Measurements from ENCODE around the gene TSHZ3.
A peak's percentile ranks its signal among the peaks of the same experiment; 100 is the strongest.

Gene TSHZ3

DNA sequence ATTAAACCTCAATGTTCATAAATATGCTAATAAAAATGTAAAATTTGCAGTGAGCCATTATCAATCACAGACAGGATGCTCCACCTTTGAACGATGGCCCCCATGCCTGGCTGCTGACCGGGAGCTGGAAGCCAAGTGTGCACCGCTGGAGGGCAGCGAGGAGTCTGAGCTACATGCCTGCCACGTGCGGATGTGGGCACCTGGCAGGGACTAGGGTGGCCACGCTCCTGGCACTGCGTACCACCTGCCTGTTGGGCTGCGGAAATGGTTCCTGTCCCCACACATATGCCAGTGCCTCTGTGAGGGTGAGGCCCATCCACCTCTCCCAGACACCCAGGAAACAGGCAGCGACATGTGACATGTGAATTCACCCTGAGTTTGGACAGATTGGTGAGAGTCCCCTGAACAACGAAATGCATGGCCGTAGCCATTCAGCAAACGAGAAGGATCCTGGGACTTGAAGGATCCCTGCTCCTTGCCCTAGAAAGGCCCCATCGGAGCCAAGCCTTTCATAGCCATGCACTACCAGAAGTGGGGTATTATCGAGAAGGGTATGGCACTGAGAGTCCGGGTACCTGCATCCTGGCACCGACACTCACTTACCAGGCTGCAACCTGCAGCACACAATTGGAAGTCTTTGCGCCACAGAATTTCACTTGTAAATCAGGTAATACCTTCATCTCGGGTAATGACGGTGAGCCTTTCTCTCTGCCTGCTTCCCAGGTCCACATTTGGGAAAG lies 35.8 kb downstream of the TSHZ3 start:
- no peak for DNase-seq

DNA sequence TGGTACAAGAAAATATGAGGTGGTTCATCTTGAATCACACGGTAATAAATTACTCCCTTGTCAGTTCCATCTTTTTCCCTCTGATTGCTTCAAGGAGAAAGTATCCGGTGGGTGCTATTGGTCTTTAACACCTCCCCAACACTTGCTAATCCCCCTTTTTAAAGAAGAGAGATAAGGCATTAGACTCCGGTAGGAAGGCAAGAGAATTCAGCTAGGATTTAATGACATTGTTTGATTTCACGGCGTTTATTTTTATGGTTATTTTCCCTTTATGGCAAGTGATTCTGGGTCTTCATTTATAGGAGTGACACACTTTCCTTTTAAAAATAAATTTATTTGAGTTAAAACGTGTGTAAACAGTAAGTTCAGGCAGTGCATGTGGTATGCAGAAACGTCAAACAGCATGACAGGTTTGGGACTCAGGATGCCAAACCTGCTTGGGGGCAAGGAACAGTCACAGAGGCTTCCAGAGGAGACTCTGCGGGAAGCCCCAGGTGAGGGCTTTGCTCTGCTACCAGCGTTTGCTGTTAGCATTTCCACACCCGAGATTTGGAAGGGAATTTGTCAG lies 36.5 kb downstream of the TSHZ3 start:
- no peak for DNase-seq

DNA sequence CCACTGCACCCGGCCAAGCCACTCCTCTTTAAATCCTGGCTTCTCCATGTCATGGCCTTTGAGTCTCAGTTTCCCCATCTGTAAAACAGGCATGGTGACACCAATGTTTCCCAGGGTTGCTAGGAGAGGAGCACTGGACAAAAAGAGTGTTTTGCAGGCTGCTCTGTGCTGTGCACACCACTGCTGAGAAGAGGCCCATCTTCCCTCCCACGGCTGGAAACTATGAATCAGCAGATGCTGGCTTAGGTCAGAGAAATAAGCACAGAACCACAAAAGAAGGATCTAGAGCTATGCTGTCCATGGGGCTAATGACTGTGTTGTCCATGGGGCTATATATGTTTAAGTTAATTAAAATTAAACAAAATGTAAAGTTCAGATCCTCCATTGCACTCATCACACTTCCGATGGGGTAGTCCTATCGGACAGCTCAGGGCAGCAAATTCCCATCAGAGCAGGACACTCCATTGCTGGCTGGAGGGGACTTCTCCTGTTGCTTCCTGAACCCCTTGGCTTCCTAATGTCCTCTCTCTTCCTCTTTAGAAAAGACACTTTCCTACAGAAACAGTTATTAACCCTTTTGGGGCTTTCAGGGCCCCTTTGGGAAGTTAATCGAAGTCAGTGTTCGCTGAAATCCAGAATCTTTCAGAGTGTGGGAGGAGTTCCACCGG lies 37.1 kb downstream of the TSHZ3 start:
- DNase-seq: peak; percentile 55

DNA sequence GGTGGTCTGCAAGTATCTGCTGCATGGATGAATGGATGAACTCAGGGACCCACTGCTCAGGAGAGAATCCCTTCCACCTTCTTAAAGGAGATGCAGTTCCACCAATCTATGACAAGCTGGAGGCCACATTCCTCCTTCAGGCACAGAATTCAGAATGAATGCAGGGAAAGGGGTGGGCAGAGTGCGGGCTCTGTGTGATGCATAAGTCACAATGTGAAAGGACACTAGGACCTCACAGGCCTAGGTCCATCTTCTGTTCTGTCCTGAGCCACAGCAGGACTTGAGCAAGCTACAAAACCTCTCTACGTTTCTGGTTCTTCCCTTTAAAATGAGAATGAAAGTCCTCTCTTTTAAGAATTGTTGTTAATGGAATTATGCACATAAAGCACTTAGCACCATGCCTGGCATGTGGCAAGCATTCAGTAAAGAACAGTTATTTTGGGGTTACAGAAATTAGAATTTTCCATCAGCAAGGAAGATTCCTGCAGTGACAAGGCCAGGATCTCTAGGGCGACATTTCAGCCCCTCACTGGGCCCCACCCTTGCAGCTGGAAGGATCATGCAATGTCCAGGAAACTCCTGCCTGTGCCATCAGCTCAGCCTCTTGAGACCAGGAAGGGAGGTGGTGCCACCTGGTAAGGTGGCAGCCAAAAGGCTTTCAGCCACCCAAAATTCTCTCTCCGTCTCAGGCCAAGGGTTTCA lies 38.7 kb downstream of the TSHZ3 start:
- DNase-seq: no peak

DNA sequence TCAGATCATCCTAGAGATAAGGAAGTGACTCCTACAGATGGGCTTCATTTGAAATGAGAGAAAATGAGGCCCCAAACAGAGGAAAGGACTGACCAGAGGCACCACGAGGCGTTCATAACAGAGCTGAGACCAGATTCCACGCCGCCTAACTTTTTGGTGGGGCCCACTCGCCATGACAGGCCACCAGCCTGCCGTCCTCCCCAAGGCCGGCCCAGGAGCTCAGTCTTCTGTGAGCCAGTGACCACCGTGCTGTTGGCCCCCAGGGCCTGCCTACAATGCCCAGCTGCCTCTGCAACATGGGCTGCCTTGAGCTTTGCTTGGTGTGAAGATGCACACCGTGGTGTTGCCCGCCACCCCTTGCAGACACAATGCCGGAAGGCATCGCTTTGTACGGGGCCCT lies 40.5 kb downstream of the TSHZ3 start:
- DNase-seq: no peak

DNA sequence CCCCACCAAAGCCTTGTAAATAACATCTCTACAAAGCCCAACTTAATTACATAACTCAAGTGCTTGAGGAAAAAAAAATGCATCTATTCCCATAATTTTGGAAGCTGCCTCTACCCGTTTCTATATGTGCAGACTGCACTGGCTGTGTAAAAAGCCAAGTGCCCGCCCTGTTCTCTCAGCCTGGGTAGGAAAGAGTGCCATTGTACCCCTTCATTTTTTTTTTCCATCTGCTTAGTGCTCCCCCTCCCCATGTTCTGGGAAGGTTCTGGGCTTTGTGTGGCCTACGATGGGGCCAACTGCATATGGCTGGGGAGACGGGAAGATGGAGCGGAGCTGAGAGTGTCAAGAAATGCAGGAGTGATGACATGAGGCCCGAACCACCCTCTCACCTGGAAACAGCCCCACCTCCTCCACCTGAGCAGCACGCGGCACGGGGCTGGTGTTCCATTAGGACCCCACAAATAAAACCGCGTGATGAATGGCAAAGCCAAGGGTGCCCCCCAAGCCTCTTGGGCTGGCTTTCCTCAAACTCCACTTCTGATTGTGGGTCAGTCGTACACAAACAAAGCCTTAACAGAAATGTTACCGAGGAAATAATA lies 42.1 kb downstream of the TSHZ3 start:
- DNase-seq: no peak

DNA sequence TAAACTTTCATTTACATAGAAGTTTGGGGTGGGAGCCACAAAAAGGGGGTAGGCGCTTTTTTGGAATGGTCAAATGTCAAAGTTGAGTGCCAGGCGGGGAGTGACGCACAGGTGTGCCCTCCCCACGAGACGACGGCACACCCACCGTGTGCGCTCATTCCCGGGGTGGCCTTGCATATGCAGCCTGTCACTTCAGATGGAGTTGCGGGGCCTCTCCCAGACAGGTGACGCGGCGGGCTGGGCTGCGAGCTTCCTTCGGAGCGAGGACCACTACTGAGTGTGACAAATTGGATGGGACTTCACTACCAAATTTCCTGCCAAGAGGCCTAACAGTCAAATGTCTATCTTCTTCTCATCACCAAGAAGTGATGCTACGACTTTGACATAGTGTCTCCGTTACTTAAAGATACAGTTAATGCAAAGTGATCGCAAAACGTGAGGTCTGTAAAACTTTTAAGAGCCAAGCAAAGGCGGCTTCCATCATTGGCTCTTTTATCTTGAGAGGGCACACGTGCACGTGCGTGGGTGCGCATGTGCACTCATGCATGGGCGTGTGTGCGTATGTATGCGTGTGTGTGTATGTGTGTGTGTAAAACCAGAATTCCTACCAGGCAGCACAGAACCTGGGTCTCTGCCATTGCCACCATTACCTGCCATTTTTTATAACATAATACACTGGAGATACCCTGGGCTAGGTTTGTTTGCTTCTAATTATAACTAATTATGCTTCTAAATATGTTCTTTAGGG lies 43.1 kb downstream of the TSHZ3 start:
- no peak for DNase-seq

DNA sequence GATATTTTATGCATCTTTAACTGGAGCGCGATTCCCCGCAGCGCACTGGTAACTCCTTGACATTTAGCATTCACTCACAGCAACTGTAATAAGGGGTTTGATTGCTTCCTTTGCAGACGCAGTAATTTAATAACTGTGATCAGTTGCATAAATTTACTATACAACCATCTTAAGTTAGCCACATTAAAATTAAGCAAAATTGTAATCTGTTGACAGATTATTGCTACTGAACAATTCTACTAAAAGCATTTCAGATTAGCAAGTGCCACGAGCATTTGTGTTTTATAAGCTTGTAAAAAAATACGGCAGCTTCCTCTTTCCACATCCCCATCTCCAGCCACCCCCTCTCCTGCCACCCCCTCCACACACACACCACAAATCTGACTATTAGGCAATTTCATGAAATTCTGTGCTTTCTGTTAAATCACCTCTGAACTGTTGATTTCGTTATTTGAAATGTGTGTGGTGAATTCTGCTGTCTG lies 44.4 kb downstream of the TSHZ3 start:
- no peak for DNase-seq

DNA sequence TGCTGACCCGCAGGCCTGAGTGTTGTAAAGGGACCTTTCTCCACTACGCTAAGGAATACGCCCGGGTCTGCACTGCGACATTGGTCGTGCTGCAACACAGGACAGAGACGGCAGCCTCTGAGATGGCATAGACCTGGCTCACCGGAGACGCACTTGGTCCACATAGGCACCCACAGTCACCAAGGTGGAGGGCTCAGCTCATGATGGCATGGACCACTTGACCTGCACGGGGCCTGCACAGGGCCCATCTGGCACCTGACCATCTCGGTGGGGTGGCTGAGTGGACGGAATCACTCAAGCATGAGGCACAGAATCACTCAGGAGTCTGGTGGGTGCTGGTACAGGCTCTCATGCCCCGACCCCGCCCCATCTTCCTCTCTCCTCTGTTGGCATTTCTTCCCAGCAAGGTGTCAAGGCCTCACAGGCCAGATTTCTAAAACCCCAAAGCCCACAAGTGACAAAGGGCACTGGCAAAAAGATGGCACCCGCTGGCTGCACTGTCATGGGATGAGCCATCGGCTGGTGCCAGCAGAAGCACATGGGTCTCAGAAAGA lies 45.9 kb downstream of the TSHZ3 start:
- no peak for DNase-seq

DNA sequence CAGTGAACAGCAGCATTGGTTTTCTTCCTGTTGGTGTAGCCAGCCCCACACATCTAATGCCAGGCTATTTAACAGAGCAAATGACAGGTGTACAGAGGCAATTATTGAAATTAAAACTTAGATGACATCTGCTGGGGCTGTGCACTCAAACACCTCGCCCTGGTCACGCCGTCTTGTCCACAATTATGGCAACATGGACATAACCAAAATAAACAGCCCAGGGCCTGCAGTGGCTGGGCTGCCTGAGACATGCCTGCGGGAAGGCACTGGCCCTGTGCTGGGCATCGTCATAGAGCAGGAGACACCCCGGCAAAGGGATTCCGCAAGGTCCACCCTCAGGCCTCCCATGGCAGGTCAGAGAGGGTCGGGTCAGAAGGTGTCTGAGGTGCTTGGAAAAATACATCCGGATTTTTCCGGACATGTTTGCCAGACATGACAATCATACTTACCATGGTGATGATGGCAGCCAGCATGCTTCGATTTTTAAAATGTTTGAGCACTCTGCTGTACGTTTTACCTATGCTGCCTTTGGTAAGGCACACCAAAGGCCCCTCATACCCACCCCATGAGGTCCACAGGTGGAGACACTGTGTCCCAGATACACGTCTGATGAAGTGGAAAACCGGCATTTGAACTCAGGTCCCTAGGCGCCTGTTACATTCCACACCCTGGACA lies 47.8 kb downstream of the TSHZ3 start:
- DNase-seq: no peak

DNA sequence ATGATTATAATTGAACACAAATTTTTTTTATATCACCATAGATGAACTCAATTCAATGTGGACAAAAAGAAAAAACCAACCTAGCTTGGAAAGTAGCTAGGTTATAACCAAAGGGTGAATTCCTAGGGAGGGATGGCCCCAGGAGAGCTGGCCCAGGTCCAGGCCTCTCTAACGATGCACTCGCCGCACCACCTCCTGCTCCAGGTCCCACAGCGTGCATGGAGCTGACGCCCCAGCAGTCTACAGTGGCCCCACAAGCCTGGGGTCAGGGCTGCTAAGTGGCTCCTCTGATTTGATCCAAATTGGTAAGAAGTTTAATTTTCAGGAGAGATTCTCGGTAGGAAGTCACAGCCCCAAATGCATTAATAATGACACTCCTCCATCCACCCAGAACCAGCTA lies 48.8 kb downstream of the TSHZ3 start:
- DNase-seq: no peak

DNA sequence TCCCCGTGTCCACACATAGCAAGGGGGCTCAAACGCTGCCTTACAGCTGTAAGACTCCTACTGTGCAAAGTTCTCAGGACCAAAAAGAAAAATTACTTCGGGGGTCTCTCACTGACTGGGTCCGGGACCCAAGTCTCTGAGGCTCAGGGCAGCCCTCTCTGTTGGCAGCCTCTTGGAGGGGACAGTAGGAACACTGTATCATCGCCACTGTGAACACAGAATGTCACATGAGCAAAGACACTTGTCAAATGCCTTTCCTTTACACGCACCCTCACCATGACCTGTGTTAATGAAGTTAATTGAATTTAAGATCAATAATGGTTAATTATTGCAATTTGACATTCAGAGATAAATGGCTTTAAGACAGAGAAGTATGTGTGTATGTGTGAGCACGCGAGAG lies 49.6 kb downstream of the TSHZ3 start:
- DNase-seq: no peak

DNA sequence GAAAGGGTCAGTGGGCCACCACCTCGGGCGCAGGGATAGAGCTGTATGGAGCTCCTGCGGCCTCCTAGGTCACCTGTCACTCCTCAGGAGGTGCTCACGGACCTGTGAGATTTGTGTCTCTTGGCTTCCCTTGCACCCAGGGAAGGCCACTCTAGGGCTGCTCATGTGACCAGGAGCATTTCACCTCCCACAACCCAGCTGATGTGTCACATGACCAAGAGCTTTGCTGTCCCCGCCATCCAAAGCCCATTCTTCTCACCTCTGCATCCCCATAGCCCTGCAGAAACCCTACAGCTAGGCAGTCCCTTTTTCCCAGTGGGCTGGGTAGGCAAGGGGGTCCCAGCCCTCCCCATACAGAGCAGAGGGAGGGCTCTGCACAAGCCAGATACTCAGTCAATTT lies 51.2 kb downstream of the TSHZ3 start:
- no peak for DNase-seq

DNA sequence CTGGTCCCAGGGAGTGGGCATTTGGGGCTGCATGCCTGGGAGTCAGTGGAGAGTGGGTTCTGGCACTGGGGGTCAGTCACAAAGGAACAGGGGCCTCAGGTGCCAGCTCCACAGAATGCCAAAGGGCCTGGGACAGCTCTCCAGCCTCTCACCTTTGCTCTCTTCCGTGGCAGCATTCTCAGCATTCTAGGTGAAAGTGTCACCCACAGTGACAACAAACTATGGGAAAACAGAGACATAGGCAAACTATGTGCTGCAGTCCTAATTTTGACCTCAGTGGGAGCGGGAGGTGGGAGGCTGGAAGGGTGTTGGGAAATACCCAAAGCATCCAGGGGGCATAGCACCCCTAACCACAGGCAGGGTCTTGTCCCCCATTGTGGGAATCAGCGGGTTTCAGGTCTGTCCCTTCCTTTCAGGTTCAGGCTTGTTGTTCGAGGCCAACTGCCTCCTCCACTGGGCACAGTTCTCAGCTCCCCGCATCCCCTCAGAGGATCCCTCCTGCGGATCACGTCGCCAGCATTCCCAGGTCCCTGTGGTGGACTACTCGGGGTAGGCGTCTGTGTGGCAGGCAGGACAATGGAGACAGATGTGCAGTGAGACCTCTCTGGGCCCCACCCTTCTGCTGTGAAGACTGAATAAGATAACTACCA lies 52.4 kb downstream of the TSHZ3 start:
- no peak for DNase-seq

DNA sequence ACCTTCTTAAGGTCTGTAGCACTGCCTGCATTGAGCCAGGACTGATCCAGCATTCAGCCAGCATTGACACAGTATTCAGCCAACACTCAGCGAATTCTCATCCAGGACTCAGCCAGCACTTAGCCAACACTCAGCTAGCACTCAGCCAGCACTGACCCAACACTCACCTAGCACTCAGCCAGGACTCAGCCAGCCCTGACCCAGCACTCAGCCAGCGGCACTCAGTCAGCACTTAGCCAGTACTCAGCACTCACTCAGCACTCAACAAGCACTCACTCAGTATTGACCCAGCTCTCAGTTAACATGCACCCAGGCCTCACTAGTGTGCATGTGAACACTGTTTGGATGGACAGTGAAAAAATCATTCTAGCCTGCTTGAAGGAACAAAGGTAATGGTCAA lies 55.0 kb downstream of the TSHZ3 start:
- DNase-seq: no peak

DNA sequence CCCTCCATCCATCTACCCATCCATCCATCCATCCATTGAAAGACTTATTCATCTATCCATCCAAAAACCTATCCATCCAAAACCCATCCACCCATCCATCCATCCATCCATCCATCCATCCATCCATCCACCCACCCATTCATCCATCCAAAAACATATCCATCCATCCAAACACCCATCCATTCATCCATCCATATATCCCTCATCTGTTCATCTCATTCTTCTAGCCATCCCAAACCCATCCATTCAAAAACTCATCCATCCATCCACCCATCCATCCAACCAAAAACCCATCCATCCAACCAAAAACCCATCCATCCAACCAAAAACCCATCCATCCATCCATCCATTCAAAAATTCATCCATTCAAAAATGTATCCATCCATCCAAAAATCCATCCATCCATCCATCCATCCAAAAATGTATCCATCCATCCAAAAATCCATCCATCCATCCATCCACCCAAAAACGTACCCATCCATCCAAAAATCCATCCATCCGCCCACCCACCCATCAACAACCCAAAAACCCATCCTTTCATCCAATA lies 56.5 kb downstream of the TSHZ3 start:
- DNase-seq: no peak

DNA sequence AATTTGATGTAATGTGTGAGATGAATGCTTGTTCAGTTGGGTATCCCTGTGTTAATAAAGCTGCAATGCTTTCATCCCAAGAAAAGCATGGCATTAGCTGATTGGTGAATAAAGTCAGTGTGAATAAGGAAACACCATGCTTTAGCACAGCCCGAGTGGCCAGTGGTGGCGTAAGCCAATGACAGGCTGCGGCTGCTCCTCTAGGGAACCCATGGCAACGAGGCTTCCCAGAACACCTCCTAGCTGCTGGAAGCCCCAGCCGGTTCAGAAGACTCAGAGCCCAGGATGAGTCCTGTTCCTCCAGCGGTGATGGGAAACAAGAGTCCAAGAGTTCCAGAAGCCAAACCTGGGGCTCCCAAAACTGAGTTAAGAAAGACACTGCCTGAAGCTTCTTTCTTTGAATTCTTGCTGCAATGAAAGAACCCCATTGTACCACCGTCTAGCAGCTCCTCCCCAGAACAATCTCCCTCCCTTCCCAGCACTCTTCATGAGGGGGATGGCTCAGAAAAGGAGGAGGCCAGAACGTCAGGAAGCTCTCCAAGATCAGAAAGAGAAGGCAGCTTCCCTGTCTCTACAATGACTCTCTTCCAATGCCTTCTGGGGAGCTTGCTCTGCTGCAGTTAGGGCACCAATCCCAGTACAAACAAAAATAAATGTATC lies 58.2 kb downstream of the TSHZ3 start:
- no peak for DNase-seq

DNA sequence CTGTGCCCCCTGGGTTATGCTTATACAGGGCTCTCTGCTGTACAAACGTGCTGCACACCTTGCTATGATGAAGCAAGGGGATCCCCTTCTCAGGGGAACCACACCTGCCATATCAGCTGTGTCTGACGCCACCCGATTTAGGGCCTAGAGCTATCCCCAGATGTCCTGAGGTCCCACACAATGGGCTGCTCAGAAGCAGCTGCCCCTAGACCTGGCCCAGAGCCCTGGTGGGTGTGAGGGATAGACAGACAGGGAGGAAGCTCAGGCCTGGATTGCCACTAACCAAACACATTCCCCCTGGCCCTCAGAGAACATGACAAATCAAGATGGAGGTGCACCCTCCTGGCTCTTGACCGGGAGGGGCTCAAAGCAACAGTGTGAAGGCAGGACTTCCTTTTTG lies 59.3 kb downstream of the TSHZ3 start:
- peak; percentile 49 for DNase-seq

DNA sequence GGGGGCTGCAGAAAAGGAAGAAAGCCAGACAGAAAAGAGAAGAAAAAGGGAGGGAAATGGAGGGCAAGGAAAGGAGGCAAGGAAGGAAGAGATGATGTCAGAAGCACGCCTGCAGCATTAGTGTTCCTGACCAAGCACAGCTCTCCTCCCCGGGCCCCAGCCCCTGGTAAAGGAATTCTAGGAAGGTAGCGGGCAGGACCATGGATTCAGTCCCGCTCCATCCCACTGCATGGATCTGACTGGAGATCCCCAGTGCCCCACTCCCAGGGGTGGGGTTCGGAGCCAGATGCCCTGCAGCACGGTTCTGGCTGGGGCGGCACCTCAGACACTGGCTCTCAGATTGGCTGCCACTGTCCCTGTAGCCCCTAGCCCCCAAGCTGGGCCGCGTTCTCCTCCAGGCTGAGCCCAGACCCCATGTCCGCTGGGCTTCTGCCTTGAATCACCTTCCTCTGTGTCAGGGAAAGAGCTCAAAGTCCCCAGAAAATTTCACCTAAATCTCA lies 59.8 kb downstream of the TSHZ3 start:
- no peak for DNase-seq

DNA sequence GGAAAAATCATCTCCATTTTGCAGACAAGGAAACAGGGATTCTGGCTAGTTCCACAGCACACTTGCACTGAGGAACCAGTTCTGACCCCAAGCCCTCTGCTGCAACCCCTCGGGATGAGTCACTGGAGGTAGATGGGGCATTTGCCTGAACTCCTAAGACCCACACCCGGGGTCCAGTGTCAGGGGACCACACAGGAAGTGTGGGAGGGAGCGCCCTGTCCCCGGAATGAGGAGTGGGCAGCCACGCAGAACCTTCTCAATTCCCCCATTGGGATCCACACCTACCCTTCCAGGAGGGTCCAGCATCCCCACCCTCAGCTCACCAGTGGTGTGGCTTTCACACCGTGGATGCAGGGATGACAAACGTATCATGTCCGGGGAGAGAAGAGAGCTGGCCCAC lies 62.7 kb downstream of the TSHZ3 start:
- no peak for DNase-seq

Data from right hindlimb (tissue), 1 donor.